B cell (primary cell): ENCODE measurements around the gene PDE4B.

Source experiments
- EZH2 ChIP-seq: IDR thresholded peaks from 2 replicates; pipeline ENCODE4 v1.6.1; 2012; ENCODE audit warnings: borderline replicate concordance, low read depth, mild to moderate bottlenecking, moderate library complexity, low read length; ENCODE audit not compliant: insufficient read depth, poor library complexity, severe bottlenecking
- TF ChIP-seq, protein P1 (sequence below): fragments of 200-600 bp; IDR thresholded peaks from one replicate; pipeline ENCODE4 v1.8.0; 2022; ENCODE audit warnings: antibody characterized with exemption, mild to moderate bottlenecking

DNA sequence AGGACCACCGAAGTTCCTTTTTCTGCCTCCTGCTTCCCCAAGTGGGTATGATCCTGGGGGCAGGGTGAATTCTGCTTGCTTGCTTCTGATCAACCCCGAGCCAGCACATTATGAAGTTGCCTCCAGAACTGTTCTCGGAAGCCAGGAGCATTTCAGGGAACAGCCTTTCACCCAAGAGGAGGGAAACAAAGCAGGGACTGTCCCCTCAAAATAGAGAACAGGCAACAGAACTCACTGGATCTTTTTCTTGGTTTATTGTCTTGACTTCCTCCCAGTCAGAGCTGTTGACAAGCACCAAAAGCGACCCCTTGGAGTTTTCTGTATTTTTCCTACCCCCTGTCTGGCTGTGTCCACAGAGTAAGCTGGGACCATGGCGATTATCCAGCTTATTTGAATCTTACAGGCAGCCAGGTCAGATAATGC lies 482.9 kb downstream of the PDE4B start:
- no peak for TF ChIP-seq EZH2
- TF ChIP-seq, protein P1, sequence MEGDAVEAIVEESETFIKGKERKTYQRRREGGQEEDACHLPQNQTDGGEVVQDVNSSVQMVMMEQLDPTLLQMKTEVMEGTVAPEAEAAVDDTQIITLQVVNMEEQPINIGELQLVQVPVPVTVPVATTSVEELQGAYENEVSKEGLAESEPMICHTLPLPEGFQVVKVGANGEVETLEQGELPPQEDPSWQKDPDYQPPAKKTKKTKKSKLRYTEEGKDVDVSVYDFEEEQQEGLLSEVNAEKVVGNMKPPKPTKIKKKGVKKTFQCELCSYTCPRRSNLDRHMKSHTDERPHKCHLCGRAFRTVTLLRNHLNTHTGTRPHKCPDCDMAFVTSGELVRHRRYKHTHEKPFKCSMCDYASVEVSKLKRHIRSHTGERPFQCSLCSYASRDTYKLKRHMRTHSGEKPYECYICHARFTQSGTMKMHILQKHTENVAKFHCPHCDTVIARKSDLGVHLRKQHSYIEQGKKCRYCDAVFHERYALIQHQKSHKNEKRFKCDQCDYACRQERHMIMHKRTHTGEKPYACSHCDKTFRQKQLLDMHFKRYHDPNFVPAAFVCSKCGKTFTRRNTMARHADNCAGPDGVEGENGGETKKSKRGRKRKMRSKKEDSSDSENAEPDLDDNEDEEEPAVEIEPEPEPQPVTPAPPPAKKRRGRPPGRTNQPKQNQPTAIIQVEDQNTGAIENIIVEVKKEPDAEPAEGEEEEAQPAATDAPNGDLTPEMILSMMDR: no peak
